Measurements from ENCODE around the gene CDC42EP1. TPM values are rescaled to one million over a fixed set of nuclear protein-coding genes. Genes with fewer than 3 reads are reported as not detected.
A peak's percentile ranks its signal among the peaks of the same experiment; 100 is the strongest.
"Not testable (repeated sequence)": the region's sequence is repeated elsewhere in the genome, so short reads cannot be mapped to it uniquely, and the experiment has no call there.

Gene CDC42EP1
- polyA plus RNA-seq, 1 donor from 2014 or later, result 0.24 TPM

DNA sequence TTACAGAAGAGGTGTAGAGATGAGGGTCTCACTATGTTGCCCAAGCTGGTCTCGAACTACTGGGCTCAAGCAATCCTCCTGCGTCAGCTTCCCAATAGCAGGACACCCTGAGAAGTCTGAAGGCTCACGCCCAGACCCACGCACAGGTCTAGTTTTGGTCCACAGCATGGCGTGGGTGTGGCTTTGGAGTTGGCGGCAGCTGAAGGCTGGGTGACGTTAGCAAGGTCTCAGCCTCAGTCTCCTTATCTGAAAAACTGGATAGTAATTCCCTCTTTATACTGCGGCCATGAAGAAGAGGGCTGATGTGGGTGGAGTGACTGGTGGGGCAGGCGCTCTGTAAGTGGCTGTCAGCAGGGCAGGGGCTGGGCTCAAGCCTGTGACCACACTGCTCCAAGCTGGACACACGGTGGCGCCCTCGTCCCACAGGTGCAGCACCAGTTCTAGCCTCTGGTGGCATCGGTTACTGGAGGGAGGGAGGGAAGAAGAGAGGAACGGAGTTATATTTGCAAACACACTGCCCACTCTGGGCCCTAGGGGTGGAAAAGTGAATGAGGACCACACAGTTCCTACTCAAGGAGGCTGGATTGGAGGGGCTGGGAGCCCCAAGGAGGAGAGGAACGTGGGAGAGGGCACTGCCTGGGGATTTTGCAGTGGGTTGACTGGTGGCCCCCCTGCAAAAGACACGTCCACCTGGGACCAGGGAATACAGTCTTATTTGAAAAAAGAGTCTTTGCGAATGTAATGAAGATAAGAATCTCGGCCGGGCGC is 21.5 kb upstream of the CDC42EP1 start:
- Histone ChIP-seq H3K4me3 (ENCODE audit: low read length) (no peak overlapping the region), H3K9ac (ENCODE audit: low read length) (no peak overlapping the region), H3K36me3 (ENCODE audit: insufficient read depth, low read length) (no peaks in the 10 kb centered on the region), H3K27ac (ENCODE audit: low read length) (no peak overlapping the region), H3K27me3 (ENCODE audit: insufficient read depth, low read depth, low read length) (no peaks in the 10 kb centered on the region), H3K4me2 (ENCODE audit: low read length) (no peak overlapping the region), H4K20me1 (ENCODE audit: insufficient read depth) (no peaks in the 10 kb centered on the region), H3K9me3 (ENCODE audit: low read length) (no peaks in the 10 kb centered on the region), H2AFZ (ENCODE audit: low read depth, low read length) (no peak overlapping the region), H3K9me2 (ENCODE audit: insufficient read depth, low read length) (no peaks in the 10 kb centered on the region), H3K79me2 (replicated peaks; ENCODE audit: insufficient read depth, low read length) (no peaks in the 10 kb centered on the region), H3F3A (ENCODE audit: insufficient read depth, low read length, poor library complexity, severe bottlenecking) (no peaks in the 10 kb centered on the region)
- peak; percentile 73 for TF ChIP-seq SMC3 (conservative IDR thresholded peaks at IDR 0.05; ENCODE audit: poor library complexity)
- no peak for TF ChIP-seq EP300 (conservative IDR thresholded peaks at IDR 0.05; ENCODE audit: poor library complexity, severe bottlenecking)
- TF ChIP-seq, protein P1, sequence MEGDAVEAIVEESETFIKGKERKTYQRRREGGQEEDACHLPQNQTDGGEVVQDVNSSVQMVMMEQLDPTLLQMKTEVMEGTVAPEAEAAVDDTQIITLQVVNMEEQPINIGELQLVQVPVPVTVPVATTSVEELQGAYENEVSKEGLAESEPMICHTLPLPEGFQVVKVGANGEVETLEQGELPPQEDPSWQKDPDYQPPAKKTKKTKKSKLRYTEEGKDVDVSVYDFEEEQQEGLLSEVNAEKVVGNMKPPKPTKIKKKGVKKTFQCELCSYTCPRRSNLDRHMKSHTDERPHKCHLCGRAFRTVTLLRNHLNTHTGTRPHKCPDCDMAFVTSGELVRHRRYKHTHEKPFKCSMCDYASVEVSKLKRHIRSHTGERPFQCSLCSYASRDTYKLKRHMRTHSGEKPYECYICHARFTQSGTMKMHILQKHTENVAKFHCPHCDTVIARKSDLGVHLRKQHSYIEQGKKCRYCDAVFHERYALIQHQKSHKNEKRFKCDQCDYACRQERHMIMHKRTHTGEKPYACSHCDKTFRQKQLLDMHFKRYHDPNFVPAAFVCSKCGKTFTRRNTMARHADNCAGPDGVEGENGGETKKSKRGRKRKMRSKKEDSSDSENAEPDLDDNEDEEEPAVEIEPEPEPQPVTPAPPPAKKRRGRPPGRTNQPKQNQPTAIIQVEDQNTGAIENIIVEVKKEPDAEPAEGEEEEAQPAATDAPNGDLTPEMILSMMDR (IDR thresholded peaks at IDR 0.05; ENCODE audit: poor library complexity, severe bottlenecking), result peak; percentile 76
- no peak for TF ChIP-seq POLR2AphosphoS5 (IDR thresholded peaks at IDR 0.05)
- no peak for TF ChIP-seq EZH2 (IDR thresholded peaks at IDR 0.05; ENCODE audit: borderline replicate concordance, insufficient read depth, low read length, poor library complexity, severe bottlenecking)
- no peak for TF ChIP-seq TAF1 (IDR thresholded peaks at IDR 0.05; ENCODE audit: low read depth)
- peak; percentile 78 for TF ChIP-seq RAD21 (conservative IDR thresholded peaks at IDR 0.05)
- TF ChIP-seq MXI1 (conservative IDR thresholded peaks at IDR 0.05; ENCODE audit: poor library complexity, severe bottlenecking), result no peak
- TF ChIP-seq, protein P2, sequence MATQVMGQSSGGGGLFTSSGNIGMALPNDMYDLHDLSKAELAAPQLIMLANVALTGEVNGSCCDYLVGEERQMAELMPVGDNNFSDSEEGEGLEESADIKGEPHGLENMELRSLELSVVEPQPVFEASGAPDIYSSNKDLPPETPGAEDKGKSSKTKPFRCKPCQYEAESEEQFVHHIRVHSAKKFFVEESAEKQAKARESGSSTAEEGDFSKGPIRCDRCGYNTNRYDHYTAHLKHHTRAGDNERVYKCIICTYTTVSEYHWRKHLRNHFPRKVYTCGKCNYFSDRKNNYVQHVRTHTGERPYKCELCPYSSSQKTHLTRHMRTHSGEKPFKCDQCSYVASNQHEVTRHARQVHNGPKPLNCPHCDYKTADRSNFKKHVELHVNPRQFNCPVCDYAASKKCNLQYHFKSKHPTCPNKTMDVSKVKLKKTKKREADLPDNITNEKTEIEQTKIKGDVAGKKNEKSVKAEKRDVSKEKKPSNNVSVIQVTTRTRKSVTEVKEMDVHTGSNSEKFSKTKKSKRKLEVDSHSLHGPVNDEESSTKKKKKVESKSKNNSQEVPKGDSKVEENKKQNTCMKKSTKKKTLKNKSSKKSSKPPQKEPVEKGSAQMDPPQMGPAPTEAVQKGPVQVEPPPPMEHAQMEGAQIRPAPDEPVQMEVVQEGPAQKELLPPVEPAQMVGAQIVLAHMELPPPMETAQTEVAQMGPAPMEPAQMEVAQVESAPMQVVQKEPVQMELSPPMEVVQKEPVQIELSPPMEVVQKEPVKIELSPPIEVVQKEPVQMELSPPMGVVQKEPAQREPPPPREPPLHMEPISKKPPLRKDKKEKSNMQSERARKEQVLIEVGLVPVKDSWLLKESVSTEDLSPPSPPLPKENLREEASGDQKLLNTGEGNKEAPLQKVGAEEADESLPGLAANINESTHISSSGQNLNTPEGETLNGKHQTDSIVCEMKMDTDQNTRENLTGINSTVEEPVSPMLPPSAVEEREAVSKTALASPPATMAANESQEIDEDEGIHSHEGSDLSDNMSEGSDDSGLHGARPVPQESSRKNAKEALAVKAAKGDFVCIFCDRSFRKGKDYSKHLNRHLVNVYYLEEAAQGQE (IDR thresholded peaks at IDR 0.05; ENCODE audit: borderline replicate concordance), result no peak

DNA sequence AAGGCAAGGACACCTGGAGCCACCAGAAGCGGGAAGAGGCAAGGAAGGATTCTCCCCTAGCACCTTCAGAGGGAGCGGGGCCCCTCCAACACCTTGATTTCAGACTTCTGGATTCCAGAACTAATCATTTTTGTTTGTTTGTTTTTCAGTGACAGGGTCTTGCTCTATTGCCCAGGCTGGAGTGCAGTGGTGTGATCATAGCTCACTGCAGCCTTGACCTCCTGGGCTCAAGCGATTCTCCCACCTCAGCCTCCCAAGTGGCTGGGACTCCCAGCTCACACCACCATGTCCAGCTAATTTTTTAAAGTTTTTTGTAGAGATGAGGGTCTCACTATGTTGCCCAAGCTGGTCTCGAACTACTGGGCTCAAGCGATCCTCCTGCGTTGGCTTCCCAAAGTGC is 20.5 kb upstream of the CDC42EP1 start:
- H3K9me3 ChIP-seq (ENCODE audit: low read length); H3K9ac ChIP-seq (ENCODE audit: low read length); H3K36me3 ChIP-seq (ENCODE audit: insufficient read depth, low read length); H3K27me3 ChIP-seq (ENCODE audit: insufficient read depth, low read depth, low read length); H4K20me1 ChIP-seq (ENCODE audit: insufficient read depth); H3K4me2 ChIP-seq (ENCODE audit: low read length); H3K9me2 ChIP-seq (ENCODE audit: insufficient read depth, low read length); H3K79me2 ChIP-seq (replicated peaks; ENCODE audit: insufficient read depth, low read length); H2AFZ ChIP-seq (ENCODE audit: low read depth, low read length); H3K4me3 ChIP-seq (ENCODE audit: low read length); H3F3A ChIP-seq (ENCODE audit: insufficient read depth, low read length, poor library complexity, severe bottlenecking); H3K27ac ChIP-seq (ENCODE audit: low read length): not testable (repeated sequence)

DNA sequence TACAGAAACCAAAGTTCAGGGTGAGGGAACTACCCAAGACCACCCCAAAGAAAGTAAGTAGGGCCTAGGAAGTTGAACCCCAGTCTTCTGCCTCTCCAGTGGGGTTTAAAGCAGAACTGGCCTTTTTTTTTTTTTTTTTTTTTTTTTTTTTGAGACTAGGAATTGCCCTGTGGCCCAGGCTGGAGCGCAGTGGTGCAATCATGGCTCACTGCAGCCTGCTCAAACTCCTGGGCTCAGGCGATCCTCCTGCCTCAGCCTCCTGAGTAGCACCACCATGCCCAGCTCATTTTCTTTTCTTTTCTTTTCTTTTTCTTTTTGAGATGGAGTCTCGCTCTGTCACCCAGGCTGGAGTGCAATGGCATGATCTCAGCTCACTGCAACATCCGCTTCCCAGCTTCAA is 17.9 kb upstream of the CDC42EP1 start:
- not testable (repeated sequence) for H3K27ac ChIP-seq (ENCODE audit: low read length); H3K36me3 ChIP-seq (ENCODE audit: insufficient read depth, low read length); H3K9ac ChIP-seq (ENCODE audit: low read length); H3K9me2 ChIP-seq (ENCODE audit: insufficient read depth, low read length); H3F3A ChIP-seq (ENCODE audit: insufficient read depth, low read length, poor library complexity, severe bottlenecking); H3K9me3 ChIP-seq (ENCODE audit: low read length); H4K20me1 ChIP-seq (ENCODE audit: insufficient read depth); H3K4me2 ChIP-seq (ENCODE audit: low read length); H3K79me2 ChIP-seq (replicated peaks; ENCODE audit: insufficient read depth, low read length); H3K4me3 ChIP-seq (ENCODE audit: low read length); H2AFZ ChIP-seq (ENCODE audit: low read depth, low read length); H3K27me3 ChIP-seq (ENCODE audit: insufficient read depth, low read depth, low read length)
